22Rv1 (cell line): Measurements from ENCODE around the gene MCM3.

Experiments used
- ZFX ChIP-seq: fragments of 450-650 bp; IDR thresholded peaks from 2 replicates; pipeline ENCODE4 v1.6.1; 2017; ENCODE audit warnings: antibody characterized with exemption, borderline replicate concordance
- TF ChIP-seq, protein P1 (sequence below): fragments of 450-650 bp; IDR thresholded peaks from 2 replicates; pipeline ENCODE4 v1.5.1; 2017; ENCODE audit warnings: mild to moderate bottlenecking

DNA sequence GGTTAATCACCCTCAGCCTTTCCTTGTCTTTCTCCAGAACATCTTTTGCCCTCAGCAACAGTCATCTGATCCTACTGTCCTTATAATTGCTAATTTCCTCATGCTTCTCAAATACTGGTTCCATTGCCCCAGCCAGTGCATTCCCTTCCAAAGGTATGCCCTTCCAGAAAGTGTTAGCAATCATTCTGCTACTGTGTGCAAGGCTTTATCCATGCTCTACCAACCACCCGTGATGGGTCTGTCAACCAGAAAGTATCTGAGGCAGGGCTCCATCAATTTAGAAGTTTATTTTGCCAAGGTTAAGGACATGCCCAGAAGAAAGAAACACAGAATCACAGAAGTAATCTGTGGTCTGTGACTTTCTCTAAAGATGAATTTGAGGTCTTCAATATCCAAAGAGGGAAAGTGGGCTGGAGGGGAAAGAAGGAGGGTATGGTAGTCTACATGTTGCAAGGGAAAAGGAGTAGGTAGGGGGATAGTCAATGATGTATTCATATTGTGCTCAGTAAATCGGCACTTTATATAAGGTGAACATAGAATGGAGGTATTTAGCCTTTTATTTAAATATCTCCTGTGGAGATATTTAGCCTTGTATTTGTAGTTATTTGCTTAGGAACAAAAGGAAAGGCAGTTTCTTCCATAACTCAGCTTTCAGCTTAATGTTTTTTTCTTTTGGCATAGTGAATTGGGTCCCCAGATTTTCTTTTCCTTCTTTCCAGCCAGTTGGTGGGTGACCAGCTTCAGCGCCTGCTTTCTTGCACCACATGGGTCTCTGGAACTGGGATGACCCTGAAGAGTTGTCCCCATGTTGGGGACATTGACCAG, 42.2 kb upstream of the MCM3 start:
- TF ChIP-seq ZFX = no peak
- TF ChIP-seq, protein P1, sequence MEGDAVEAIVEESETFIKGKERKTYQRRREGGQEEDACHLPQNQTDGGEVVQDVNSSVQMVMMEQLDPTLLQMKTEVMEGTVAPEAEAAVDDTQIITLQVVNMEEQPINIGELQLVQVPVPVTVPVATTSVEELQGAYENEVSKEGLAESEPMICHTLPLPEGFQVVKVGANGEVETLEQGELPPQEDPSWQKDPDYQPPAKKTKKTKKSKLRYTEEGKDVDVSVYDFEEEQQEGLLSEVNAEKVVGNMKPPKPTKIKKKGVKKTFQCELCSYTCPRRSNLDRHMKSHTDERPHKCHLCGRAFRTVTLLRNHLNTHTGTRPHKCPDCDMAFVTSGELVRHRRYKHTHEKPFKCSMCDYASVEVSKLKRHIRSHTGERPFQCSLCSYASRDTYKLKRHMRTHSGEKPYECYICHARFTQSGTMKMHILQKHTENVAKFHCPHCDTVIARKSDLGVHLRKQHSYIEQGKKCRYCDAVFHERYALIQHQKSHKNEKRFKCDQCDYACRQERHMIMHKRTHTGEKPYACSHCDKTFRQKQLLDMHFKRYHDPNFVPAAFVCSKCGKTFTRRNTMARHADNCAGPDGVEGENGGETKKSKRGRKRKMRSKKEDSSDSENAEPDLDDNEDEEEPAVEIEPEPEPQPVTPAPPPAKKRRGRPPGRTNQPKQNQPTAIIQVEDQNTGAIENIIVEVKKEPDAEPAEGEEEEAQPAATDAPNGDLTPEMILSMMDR = no peak
